Measurements from ENCODE around the gene ZNF146. TPM values are rescaled to one million over a fixed set of nuclear protein-coding genes. Genes with fewer than 3 reads are reported as not detected.
"Not testable (repeated sequence)": the region's sequence is repeated elsewhere in the genome, so short reads cannot be mapped to it uniquely, and the experiment has no call there.

ZNF146 gene
- total RNA-seq, 6 experiments from 2014 or later, result 16.2 to 33.0 (median 27.0) TPM

DNA sequence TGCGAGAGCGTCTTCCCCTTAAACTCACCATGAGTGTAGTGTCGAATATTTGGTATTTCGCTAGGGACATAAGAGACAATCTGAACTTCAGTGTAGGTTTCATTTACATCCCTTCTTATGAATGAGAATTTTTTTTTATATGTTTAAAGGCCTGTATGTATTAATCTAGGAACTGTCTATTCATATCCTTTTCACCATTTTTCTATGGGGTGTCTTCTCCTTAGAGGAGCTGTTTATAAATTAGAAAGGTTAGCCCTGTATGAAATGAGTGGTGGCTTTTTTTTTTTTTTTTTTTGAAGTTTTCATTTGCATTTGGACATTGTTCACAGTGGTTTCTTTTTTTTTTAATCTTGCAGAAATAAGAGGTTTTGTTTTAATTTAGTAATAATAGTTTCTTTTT, 7.6 kb downstream of the ZNF146 start:
- DNase-seq (no peak), ATAC-seq (no peak)
- Histone ChIP-seq H3K27me3 (no peaks in the 10 kb centered on the region), H3K36me3 (peaks cover 0 to 50% (median 15%) of the 10 kb centered on the region in 4 donors), H3K9me3 (no peaks in the 10 kb centered on the region), H3K4me3 (no peak overlapping the region), H3K27ac (no peak overlapping the region), H3K4me1 (no peaks in the 10 kb centered on the region)
- intact Hi-C loops (cut with DNase I), result no loop called here
- WGBS (ENCODE audit: insufficient coverage, low coverage, low lambda C conversion rate, missing lambda C conversion rate), result 94% methylated on average over 4 of the region's 4 CpGs
- no peak for TF ChIP-seq POLR2A (IDR thresholded peaks at IDR 0.05)
- TF ChIP-seq, protein P1, sequence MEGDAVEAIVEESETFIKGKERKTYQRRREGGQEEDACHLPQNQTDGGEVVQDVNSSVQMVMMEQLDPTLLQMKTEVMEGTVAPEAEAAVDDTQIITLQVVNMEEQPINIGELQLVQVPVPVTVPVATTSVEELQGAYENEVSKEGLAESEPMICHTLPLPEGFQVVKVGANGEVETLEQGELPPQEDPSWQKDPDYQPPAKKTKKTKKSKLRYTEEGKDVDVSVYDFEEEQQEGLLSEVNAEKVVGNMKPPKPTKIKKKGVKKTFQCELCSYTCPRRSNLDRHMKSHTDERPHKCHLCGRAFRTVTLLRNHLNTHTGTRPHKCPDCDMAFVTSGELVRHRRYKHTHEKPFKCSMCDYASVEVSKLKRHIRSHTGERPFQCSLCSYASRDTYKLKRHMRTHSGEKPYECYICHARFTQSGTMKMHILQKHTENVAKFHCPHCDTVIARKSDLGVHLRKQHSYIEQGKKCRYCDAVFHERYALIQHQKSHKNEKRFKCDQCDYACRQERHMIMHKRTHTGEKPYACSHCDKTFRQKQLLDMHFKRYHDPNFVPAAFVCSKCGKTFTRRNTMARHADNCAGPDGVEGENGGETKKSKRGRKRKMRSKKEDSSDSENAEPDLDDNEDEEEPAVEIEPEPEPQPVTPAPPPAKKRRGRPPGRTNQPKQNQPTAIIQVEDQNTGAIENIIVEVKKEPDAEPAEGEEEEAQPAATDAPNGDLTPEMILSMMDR (IDR thresholded peaks at IDR 0.05), result no peak

DNA sequence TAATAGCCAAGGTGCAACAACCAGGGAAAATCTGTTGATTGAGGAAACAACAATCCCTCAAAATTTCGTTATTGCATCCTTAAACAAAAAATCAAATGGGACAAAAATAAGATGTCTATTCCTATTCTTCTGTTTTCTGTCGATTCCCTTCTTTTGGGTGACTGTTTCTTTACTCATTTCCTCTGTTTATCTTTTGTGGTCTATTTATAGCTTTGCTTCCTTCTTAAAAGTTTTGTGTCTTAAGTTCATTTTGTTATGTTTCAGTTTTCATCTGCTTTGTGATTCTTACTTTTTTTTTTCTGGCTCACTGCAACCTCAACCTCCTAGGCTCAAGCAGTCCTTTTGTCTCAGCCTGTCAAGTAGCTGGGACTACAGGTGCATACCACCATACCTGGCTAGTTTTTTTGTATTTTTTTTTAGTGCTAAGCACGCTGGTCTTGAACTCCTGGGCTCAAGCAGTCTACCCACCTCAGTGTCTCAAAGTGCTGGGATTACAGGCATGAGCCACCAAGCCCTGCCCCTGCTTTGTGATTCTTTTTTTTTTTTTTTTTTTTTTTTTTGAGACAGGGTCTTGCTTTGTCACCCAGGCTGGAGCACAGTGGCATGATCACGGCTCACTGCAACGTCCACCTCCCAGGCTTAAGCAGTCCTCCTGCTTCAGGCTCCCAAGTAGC, 10.4 kb downstream of the ZNF146 start:
- H3K36me3 ChIP-seq, result peaks cover 6 to 65% (median 37%) of the 10 kb centered on the region in 4 donors
- H3K27me3 ChIP-seq, result no peaks in the 10 kb centered on the region
- intact Hi-C loops (cut with DNase I), result no loop called here
- DNase-seq (no peak), ATAC-seq (no peak)
- H3K27ac ChIP-seq, result no peak overlapping the region
- TF ChIP-seq, protein P1 (IDR thresholded peaks at IDR 0.05), result no peak
- no peak for TF ChIP-seq POLR2A (IDR thresholded peaks at IDR 0.05)
- H3K4me1 ChIP-seq, result no peaks in the 10 kb centered on the region
- H3K4me3 ChIP-seq, result no peak overlapping the region
- 36% methylated on average over 5 of the region's 5 CpGs for WGBS (ENCODE audit: insufficient coverage, low coverage, low lambda C conversion rate, missing lambda C conversion rate)
- no peaks in the 10 kb centered on the region for H3K9me3 ChIP-seq

DNA sequence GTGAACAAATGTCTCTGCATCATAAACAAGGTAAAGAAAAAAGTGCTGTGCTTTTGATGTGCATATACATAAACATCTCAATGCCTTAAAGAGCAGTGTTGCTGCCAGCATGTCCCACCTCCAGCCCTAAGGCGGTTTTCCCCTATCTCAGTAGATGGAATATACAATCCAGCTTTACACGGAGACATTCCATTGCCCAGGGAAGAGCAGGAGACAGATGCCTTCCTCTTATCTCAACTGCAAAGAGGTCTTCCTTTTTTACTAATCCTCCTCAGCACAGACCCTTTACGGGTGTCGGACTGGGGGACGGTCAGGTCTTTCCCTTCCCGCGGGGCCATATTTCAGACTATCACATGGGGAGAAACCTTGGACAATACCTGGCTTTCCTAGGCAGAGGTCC, 18.7 kb downstream of the ZNF146 start:
- H3K27me3 ChIP-seq; H3K27ac ChIP-seq; H3K4me3 ChIP-seq; intact Hi-C loops (cut with DNase I); DNase-seq; H3K4me1 ChIP-seq; ATAC-seq: not testable (repeated sequence)
- H3K36me3 ChIP-seq, result peaks cover 26 to 86% (median 64%) of the 10 kb centered on the region in 4 donors
- 60% methylated on average over 1 of the region's 7 CpGs for WGBS (ENCODE audit: insufficient coverage, low coverage, low lambda C conversion rate, missing lambda C conversion rate)
- H3K9me3 ChIP-seq, result peaks cover 0 to 37% (median 10%) of the 10 kb centered on the region in 4 donors

DNA sequence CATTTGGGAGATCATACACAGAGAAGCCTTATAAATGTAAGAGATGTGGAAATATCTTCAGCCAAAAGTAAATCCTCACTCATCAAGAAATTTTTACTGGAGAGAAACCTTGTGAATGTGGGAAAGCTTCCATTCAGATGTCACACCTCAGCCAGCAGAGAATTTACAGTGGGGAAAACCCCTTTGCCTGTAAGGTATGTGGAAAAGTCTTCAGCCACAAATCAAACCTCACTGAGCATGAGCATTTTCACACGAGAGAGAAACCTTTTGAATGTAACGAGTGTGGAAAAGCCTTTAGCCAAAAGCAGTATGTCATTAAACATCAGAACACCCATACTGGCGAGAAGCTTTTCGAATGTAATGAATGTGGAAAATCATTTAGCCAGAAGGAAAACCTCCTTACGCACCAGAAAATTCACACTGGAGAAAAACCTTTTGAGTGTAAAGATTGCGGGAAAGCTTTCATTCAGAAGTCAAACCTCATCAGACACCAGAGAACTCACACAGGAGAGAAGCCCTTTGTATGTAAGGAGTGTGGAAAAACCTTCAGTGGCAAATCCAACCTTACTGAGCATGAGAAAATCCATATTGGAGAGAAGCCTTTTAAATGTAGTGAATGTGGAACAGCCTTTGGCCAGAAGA, 21.5 kb downstream of the ZNF146 start:
- H3K27ac ChIP-seq, result no peak overlapping the region
- peaks cover 0 to 41% (median 11%) of the 10 kb centered on the region in 4 donors for H3K9me3 ChIP-seq
- H3K4me3 ChIP-seq, result no peak overlapping the region
- intact Hi-C loops (cut with DNase I), result no loop called here
- peaks cover 21 to 63% (median 42%) of the 10 kb centered on the region in 4 donors for H3K36me3 ChIP-seq
- no peaks in the 10 kb centered on the region for H3K27me3 ChIP-seq
- TF ChIP-seq, protein P1 (IDR thresholded peaks at IDR 0.05), result no peak
- TF ChIP-seq POLR2A (IDR thresholded peaks at IDR 0.05), result no peak
- DNase-seq (no peak), ATAC-seq (no peak)
- 94% methylated on average over 4 of the region's 6 CpGs for WGBS (ENCODE audit: insufficient coverage, low coverage, low lambda C conversion rate, missing lambda C conversion rate)
- no peaks in the 10 kb centered on the region for H3K4me1 ChIP-seq

DNA sequence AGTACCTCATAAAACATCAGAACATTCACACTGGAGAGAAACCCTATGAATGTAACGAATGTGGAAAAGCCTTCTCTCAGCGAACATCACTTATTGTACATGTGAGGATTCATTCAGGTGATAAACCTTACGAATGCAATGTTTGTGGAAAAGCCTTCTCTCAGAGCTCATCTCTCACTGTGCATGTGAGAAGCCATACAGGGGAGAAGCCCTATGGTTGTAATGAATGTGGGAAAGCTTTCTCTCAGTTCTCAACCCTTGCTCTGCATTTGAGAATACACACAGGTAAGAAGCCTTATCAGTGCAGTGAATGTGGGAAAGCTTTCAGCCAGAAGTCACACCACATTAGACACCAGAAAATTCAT, 22.0 kb downstream of the ZNF146 start:
- 93% methylated on average over 3 of the region's 3 CpGs for WGBS (ENCODE audit: insufficient coverage, low coverage, low lambda C conversion rate, missing lambda C conversion rate)
- H3K27me3 ChIP-seq, result no peaks in the 10 kb centered on the region

More for the DNA sequence above, 22.0 kb downstream of the ZNF146 start:
- no peak for TF ChIP-seq POLR2A (IDR thresholded peaks at IDR 0.05)
- Histone ChIP-seq H3K4me3 (no peak overlapping the region), H3K9me3 (peaks cover 0 to 41% (median 11%) of the 10 kb centered on the region in 4 donors), H3K36me3 (peaks cover 21 to 58% (median 38%) of the 10 kb centered on the region in 4 donors), H3K4me1 (no peaks in the 10 kb centered on the region), H3K27ac (no peak overlapping the region)
- ATAC-seq, result no peak
- intact Hi-C loops (cut with DNase I), result no loop called here
- DNase-seq, result no peak

Measured in right lobe of liver (tissue), 6 donors.